Thyroid gland (tissue), 4 donors: Measurements from ENCODE around the gene TMPRSS13. TPM values are rescaled to one million over a fixed set of nuclear protein-coding genes. Genes with fewer than 3 reads are reported as not detected.

Source experiments
- DNase-seq, 2 donors: peaks; one replicate each; pipeline ENCODE4 v3.0.0-alpha.2; 2019
- H3K27ac ChIP-seq, 3 donors: fragments of 200-600 bp; sonication (generic); 1 replicate in 2 of 3; 2 replicates in 1 of 3; pipeline ENCODE4 v1.5.1; 2016 to 2019; ENCODE audit warnings: mild to moderate bottlenecking in 1 of 3, moderate library complexity in 1 of 3
- H3K27me3 ChIP-seq: fragments of 200-600 bp; sonication (generic); one replicate; pipeline ENCODE4 v1.5.1; 2019
- H3K36me3 ChIP-seq, 2 donors: fragments of 200-600 bp; sonication (generic); one replicate each; pipeline ENCODE4 v1.5.1; 2016 to 2019
- H3K4me1 ChIP-seq, 2 donors: fragments of 200-600 bp; sonication (generic); one replicate each; pipeline ENCODE4 v1.5.1; 2017 to 2019
- H3K4me3 ChIP-seq, 3 donors: fragments of 200-600 bp; sonication (generic); replicated peaks in 1 of 3; 1 replicate in 2 of 3; 2 replicates in 1 of 3; pipeline ENCODE4 v1.5.1; 2016; ENCODE audit warnings: mild to moderate bottlenecking in 1 of 3
- H3K9me3 ChIP-seq: fragments of 200-600 bp; sonication (generic); one replicate; pipeline ENCODE4 v1.5.1; 2017
- POLR2A ChIP-seq, 2 donors: fragments of 450-650 bp; IDR thresholded peaks; one replicate each; pipeline ENCODE4 v1.6.1; 2017; ENCODE audit warnings: antibody characterized with exemption in 2 of 2, mild to moderate bottlenecking in 2 of 2, moderate library complexity in 1 of 2
- WGBS, 2 donors: methylation state at CpG; one replicate each; pipeline ENCODE4 v1.1.5; 2017; 5-methylcytosine and 5-hydroxymethylcytosine counted together
- intact Hi-C: fragments of 100-400 bp; cut with DNase I; formaldehyde crosslinking; loops from one replicate; pipeline ENCODE4 v1.15.1; 2023
- total RNA-seq, 4 donors: library from RNA; depleted of rRNA; stranded (reverse); fragments of >200 nt; gene quantifications; one replicate each; pipeline ENCODE4 v1.2.3, GENCODE V29; 2016
- TF ChIP-seq, protein P1 (sequence below), 6 experiments: fragments of 200-600 bp in 3 of 6; fragments of 450-650 bp in 3 of 6; sonication (generic) in 3 of 6; IDR thresholded peaks; one replicate each; pipeline ENCODE4 v1.5.1; 2016 to 2019; ENCODE audit warnings: antibody characterized with exemption in 6 of 6, mild to moderate bottlenecking in 2 of 6, inconsistent platforms in 1 of 6, moderate library complexity in 1 of 6

Gene TMPRSS13
- total RNA-seq, 4 donors from 2014 or later: 8.5 to 24.3 (median 13.0) TPM

- intact Hi-C loops: no loop called here
- no peak for DNase-seq
- TF ChIP-seq POLR2A (IDR thresholded peaks at IDR 0.05): no peak
- TF ChIP-seq, protein P1, sequence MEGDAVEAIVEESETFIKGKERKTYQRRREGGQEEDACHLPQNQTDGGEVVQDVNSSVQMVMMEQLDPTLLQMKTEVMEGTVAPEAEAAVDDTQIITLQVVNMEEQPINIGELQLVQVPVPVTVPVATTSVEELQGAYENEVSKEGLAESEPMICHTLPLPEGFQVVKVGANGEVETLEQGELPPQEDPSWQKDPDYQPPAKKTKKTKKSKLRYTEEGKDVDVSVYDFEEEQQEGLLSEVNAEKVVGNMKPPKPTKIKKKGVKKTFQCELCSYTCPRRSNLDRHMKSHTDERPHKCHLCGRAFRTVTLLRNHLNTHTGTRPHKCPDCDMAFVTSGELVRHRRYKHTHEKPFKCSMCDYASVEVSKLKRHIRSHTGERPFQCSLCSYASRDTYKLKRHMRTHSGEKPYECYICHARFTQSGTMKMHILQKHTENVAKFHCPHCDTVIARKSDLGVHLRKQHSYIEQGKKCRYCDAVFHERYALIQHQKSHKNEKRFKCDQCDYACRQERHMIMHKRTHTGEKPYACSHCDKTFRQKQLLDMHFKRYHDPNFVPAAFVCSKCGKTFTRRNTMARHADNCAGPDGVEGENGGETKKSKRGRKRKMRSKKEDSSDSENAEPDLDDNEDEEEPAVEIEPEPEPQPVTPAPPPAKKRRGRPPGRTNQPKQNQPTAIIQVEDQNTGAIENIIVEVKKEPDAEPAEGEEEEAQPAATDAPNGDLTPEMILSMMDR (IDR thresholded peaks at IDR 0.05): no peak
- 2 to 3% methylated on average over 9 of the region's 9 CpGs for WGBS, 2 donors
- no peaks in the 10 kb centered on the region for H3K9me3 ChIP-seq
- H3K27ac ChIP-seq: peak overlapping the region; percentile 20 to 58 (median 54)
- H3K4me3 ChIP-seq: peak overlapping the region; percentile 29 to 66 (median 37)
- H3K36me3 ChIP-seq: no peaks in the 10 kb centered on the region
- H3K27me3 ChIP-seq: no peaks in the 10 kb centered on the region
- peaks cover 6 to 29% of the 10 kb centered on the region in 2 donors for H3K4me1 ChIP-seq
Measured at GRCh38 chr11:117876059-117876340, 53.2 kb downstream of the TMPRSS13 start.

DNA sequence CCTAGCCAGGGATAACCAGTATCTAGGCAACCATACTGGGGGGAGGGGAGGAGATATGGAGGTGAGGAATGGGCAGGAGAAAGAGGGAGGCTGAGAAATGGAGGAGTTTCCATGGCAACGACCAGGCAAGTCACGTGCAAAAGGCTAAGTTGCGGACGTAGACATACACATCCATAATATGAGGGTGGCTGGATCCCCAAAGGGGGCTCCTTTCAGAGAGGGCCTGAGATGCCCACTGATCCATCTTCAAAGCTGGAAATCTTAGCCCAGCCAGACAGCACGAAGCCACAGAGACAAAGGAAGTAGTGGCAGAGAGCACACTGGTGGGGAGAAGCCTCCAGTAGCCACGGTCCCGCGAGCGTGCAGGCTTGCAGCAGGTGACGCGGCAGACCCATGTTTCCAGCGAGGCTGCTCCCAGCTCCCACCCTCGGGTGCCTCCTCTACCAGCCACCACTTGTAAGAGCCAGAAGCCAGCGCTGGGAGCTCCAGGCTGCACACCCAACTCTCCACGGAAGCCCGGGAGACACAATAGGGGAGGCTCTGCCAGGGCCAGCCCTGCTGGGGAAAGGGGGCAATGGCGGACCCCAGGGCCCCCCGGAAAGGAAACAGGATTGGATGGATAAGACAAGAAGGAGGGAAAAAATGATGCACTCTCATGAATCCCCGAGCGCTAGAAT is 53.7 kb downstream of the TMPRSS13 start:
- DNase-seq: no peak
- 11 to 12% methylated on average over 11 to 18 of the region's 20 CpGs for WGBS, 2 donors

DNA sequence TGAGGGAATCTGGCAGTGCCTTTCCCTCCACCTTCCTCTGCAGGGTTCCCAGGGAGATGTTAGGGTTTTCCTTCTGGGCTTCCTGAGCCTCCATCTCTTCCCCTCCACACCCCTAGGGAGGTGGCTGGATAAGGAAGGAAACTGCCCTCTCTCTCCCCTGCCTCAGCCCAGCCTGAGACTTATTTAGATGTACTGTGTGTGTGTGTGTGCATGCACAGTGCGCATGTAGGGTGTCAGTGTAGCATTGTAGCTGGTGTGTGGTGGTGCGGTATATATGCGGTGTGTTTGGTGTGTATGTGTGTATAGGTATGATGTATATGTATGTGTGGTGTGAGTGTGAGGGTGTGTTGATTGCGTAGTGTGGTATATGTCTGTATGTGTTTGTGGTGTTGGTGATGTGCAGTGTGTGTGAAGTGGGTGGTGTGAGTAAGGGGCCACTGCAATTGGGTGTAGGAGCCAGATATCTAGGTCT is 54.3 kb downstream of the TMPRSS13 start:
- DNase-seq: no peak
- Histone ChIP-seq H3K4me1 (peaks cover 6 to 33% of the 10 kb centered on the region in 2 donors), H3K4me3 (peak overlapping the region in 1 of 3 donors; percentile 66), H3K27me3 (no peaks in the 10 kb centered on the region), H3K27ac (peak overlapping the region in 1 of 3 donors; percentile 48), H3K36me3 (no peaks in the 10 kb centered on the region), H3K9me3 (no peaks in the 10 kb centered on the region)
- intact Hi-C loops: no loop called here
- TF ChIP-seq POLR2A (IDR thresholded peaks at IDR 0.05): no peak
- TF ChIP-seq, protein P1 (IDR thresholded peaks at IDR 0.05): no peak
- WGBS, 2 donors: 87 to 88% methylated on average over 4 of the region's 4 CpGs

More for the DNA sequence above, 53.7 kb downstream of the TMPRSS13 start:
- no peaks in the 10 kb centered on the region for H3K36me3 ChIP-seq
- intact Hi-C loops: no loop called here
- peaks cover 6 to 27% of the 10 kb centered on the region in 2 donors for H3K4me1 ChIP-seq
- H3K27ac ChIP-seq: peak overlapping the region in 1 of 3 donors; percentile 58
- peak overlapping the region in 2 of 3 donors; percentile 37 to 66 for H3K4me3 ChIP-seq
- H3K9me3 ChIP-seq: no peaks in the 10 kb centered on the region
- H3K27me3 ChIP-seq: no peaks in the 10 kb centered on the region
- TF ChIP-seq POLR2A (IDR thresholded peaks at IDR 0.05): no peak
- TF ChIP-seq, protein P1 (IDR thresholded peaks at IDR 0.05): no peak

- intact Hi-C loops: no loop called here
- H3K4me3 ChIP-seq: no peak overlapping the region
- DNase-seq: no peak
- H3K27ac ChIP-seq: peak overlapping the region in 1 of 3 donors; percentile 48
- no peaks in the 10 kb centered on the region for H3K9me3 ChIP-seq
- TF ChIP-seq POLR2A (IDR thresholded peaks at IDR 0.05): no peak
- TF ChIP-seq, protein P1 (IDR thresholded peaks at IDR 0.05): no peak
- H3K36me3 ChIP-seq: no peaks in the 10 kb centered on the region
- H3K27me3 ChIP-seq: no peaks in the 10 kb centered on the region
- H3K4me1 ChIP-seq: peaks cover 7 to 37% of the 10 kb centered on the region in 2 donors
- WGBS, 2 donors: 69 to 72% methylated on average over 16 of the region's 16 CpGs
Measured at GRCh38 chr11:117874253-117874909, 54.8 kb downstream of the TMPRSS13 start.

- peaks cover 13 to 43% of the 10 kb centered on the region in 2 donors for H3K4me1 ChIP-seq
- H3K9me3 ChIP-seq: no peaks in the 10 kb centered on the region
- H3K27ac ChIP-seq: peak overlapping the region in 1 of 3 donors; percentile 48
- intact Hi-C loops: no loop called here
- WGBS, 2 donors: 89 to 92% methylated on average over 8 of the region's 8 CpGs
- H3K4me3 ChIP-seq: no peak overlapping the region
- no peaks in the 10 kb centered on the region for H3K27me3 ChIP-seq
- DNase-seq: no peak
- TF ChIP-seq POLR2A (IDR thresholded peaks at IDR 0.05): no peak
- TF ChIP-seq, protein P1 (IDR thresholded peaks at IDR 0.05): no peak
- no peaks in the 10 kb centered on the region for H3K36me3 ChIP-seq
Measured at GRCh38 chr11:117873828-117874125, 55.4 kb downstream of the TMPRSS13 start.
